ENCODE measurements around the gene MPHOSPH10.
"Not testable (repeated sequence)": the region's sequence is repeated elsewhere in the genome, so short reads cannot be mapped to it uniquely, and the experiment has no call there.

The MPHOSPH10 gene

GRCh38 chr2:71100195-71100964 lies 30.1 kb upstream of the MPHOSPH10 start:
- no peak for DNase-seq (ENCODE audit: low read depth)
- TF ChIP-seq CTCF (IDR thresholded peaks at IDR 0.05; ENCODE audit: low read depth, low read length, missing control alignments), result peak; percentile 76

GRCh38 chr2:71101656-71102055 lies 28.8 kb upstream of the MPHOSPH10 start:
- no peak for TF ChIP-seq CTCF (IDR thresholded peaks at IDR 0.05; ENCODE audit: low read depth, low read length, missing control alignments)
- no peak for DNase-seq (ENCODE audit: low read depth)
- no peak overlapping the region for H3K4me3 ChIP-seq (ENCODE audit: low read depth, low read length)

More at GRCh38 chr2:71100195-71100964, 30.1 kb upstream of the MPHOSPH10 start:
- H3K4me3 ChIP-seq (ENCODE audit: low read depth, low read length), result no peak overlapping the region

GRCh38 chr2:71102981-71103681 lies 27.3 kb upstream of the MPHOSPH10 start:
- no peak for TF ChIP-seq CTCF (IDR thresholded peaks at IDR 0.05; ENCODE audit: low read depth, low read length, missing control alignments)
- DNase-seq (ENCODE audit: low read depth), result no peak
- H3K4me3 ChIP-seq (ENCODE audit: low read depth, low read length), result no peak overlapping the region

- no peak overlapping the region for H3K4me3 ChIP-seq (ENCODE audit: low read depth, low read length)
- no peak for TF ChIP-seq CTCF (IDR thresholded peaks at IDR 0.05; ENCODE audit: low read depth, low read length, missing control alignments)
- no peak for DNase-seq (ENCODE audit: low read depth)
Measured at GRCh38 chr2:71103809-71104208, 26.6 kb upstream of the MPHOSPH10 start.

GRCh38 chr2:71106463-71106862 lies 24.0 kb upstream of the MPHOSPH10 start:
- H3K4me3 ChIP-seq (ENCODE audit: low read depth, low read length); DNase-seq (ENCODE audit: low read depth): not testable (repeated sequence)

GRCh38 chr2:71108091-71108490 lies 22.3 kb upstream of the MPHOSPH10 start:
- no peak for TF ChIP-seq CTCF (IDR thresholded peaks at IDR 0.05; ENCODE audit: low read depth, low read length, missing control alignments)
- no peak for DNase-seq (ENCODE audit: low read depth)
- no peak overlapping the region for H3K4me3 ChIP-seq (ENCODE audit: low read depth, low read length)

GRCh38 chr2:71113843-71114242 lies 16.6 kb upstream of the MPHOSPH10 start:
- H3K4me3 ChIP-seq (ENCODE audit: low read depth, low read length), result no peak overlapping the region
- no peak for TF ChIP-seq CTCF (IDR thresholded peaks at IDR 0.05; ENCODE audit: low read depth, low read length, missing control alignments)
- no peak for DNase-seq (ENCODE audit: low read depth)
